AG08395 (cell line): ENCODE results near the gene OCA2.
A peak's percentile ranks its signal among the peaks of the same experiment; 100 is the strongest.
"Not testable (repeated sequence)": the region's sequence is repeated elsewhere in the genome, so short reads cannot be mapped to it uniquely, and the experiment has no call there.

Source experiments
- DNase-seq: peaks from one replicate; pipeline ENCODE4 v3.0.0; 2012; ENCODE audit warnings: mixed read lengths, low spot score

Gene OCA2

DNA sequence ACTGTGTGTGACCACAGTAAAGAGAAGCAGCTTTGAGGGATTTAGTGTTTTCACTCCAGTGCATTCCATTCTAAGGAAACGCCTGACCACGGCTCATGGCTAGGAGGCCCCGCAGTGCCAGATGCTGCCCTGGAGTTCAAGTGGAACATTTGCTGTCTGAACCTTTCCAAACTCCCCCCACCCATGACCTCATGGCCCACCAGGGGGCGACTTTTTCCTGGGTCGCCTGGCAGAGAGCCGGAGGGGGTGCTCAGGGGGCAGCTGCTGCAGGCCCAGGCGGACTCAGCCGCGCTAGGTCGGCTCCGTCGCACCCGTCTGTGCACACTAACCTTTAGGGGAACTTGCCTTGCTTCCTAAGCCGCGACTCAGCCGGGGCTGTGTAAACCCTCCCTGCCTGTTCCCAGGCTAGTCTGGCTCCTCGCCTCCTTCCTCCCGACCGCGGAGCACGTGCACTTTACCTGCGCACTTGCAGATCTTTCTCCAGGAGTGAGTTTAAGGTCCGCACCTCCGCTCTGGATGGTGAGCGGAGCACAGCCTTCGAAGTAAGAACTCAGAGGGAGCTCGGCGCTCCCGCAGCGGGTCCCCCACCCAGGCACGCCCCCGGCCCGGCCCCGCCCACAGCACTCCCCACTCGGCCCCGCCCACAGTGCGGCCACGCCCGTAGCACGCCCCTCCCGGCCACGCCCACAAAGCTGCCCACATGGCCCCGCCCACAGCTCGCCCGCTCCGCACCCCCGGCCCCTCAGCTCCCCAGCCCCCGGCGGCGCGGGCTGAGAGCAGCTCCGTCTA lies at the start of gene OCA2:
Gene OCA2, minus strand, starts transcription at position 550 of the 789 bp plus-strand sequence. CDS start 17,441 bp downstream, outside the sequence.
- DNase-seq: peak; percentile 53

GRCh38 chr15:28147801-28148200 lies 48.7 kb upstream of the OCA2 start:
- DNase-seq: no peak

DNA sequence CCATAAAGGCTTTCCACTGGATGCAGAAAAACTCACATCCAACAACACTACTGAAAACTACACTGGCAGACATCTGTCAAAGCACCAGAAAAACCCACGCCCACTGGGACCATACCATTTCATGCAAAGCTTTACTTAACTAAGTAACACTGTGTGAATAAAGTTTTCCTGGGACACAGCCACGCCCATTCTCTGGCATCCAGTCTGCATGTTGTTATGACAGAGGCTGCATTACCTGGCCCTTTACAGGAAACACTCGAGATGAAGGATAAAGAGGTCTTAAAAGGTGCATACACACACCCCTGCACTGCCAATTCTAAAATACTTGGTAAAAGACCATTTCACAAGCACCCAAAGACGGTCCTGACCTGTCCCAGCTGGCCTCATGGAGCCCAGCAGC lies 46.3 kb upstream of the OCA2 start:
- not testable (repeated sequence) for DNase-seq

- no peak for DNase-seq
Observed at GRCh38 chr15:28140062-28140461, 40.9 kb upstream of the OCA2 start.

DNA sequence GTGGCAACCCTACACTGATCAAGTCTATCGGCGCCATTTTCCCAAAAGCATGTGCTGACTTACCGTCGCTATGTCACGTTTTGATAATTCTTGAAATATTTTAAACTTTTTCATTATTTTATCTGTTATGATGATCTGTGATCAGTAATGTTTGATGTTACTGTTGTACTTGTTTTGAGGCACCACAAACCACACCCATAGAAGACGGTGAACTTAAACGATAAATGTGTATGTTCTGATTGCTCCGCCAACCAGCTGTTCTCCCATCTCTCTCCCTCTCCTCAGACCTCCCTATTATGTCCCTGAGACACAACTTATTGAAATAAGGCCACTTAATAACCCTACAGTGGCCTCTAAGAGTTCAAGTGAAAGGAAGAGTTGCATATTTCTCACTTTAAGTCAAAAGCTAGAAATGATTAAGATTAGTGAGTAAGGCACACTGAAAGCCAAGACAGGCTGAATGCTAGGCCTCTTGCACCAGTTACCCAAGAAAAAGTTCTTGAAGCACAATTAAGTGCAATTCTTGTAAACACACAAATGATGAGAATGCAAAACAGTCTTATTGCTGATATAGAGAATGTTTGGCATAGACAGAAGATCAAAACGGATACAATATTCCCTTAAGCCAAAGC lies 38.4 kb upstream of the OCA2 start:
- not testable (repeated sequence) for DNase-seq

DNA sequence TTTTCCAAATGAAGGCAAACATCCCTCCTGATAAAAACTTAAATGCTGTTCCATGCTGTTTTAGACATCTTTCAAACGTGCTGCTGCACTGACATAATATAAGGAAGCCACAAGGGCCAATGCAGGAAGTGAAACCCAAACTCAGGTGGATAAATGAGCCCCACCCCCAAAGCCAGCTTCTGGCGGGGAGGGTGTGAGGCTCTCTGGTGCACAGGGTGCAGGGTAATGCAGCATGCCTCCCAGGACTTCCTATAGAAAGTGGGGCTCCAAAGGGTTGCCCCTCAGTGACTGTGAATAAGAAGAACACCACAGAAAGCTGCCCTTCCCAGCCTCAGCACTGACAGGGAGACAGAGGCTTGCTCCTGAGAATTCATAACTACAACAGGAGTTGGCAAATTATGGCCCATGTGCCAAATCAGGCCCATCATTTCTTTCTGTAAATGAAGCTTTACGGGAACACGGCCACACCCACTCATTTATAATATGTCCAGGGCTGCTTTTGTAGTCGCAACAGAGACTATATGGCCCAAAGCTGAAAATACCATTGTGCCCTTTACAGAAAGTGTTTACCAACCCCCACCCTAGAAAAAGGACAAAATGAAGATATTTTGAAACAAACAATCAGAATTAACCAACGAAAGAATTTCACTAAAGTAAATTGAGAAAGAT lies 37.3 kb upstream of the OCA2 start:
- DNase-seq: not testable (repeated sequence)

GRCh38 chr15:28133281-28133680 lies 34.2 kb upstream of the OCA2 start:
- DNase-seq: no peak

GRCh38 chr15:28132524-28133275 lies 33.6 kb upstream of the OCA2 start:
- peak; percentile 47 for DNase-seq

DNA sequence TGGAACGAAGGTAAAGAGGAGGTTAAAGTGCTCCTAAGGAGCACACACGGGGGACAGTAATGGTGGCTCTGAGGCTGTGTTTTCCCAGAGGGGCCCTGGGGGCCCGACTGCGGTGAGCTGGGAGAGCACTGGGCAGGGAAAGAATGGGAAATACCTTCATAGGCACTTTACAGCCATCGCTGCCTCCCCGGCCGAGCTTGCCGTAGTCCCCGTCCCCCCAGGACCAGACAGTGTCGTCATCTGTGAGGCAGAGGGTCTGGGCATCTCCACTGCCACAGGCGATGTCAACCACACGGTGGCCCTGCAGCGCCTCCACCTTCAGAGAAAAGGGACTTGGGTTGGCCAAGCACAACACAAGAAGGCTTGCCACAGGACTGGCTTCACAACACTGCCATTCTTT lies 32.8 kb upstream of the OCA2 start:
- DNase-seq: no peak

GRCh38 chr15:28131400-28131799 lies 32.3 kb upstream of the OCA2 start:
- no peak for DNase-seq

- no peak for DNase-seq
Observed at GRCh38 chr15:28130651-28131050, 31.5 kb upstream of the OCA2 start.

DNA sequence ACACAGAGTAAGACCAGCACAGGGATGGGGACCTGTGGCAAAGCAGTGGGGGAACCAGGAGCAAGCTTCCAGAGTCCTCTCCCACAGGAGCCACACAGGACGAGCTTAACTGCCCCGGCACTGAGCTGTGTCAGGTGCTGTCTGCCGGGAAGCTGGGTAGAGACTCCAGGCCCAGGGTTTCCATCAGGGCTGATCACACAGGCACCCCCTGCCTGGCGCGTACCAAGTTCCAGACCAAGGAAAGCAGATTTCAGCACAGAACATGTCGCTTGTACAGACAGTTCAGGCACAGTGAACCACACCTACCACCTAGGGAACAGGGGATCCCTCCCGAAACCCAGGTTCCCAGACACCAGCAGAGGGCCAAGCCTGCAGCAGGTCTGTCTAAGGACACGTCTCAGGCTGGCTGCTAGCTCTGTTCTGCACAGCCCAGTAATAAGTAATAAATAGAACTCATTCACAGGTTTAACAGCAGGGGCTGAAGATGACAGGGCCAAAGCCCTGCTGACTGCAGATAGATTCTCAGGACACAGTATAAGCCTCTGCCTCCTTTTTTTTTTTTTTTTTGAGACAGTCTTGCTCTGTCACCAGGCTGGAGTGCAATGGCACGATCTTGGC lies 30.2 kb upstream of the OCA2 start:
- no peak for DNase-seq

- DNase-seq: no peak
Observed at GRCh38 chr15:28128031-28128430, 28.9 kb upstream of the OCA2 start.

DNA sequence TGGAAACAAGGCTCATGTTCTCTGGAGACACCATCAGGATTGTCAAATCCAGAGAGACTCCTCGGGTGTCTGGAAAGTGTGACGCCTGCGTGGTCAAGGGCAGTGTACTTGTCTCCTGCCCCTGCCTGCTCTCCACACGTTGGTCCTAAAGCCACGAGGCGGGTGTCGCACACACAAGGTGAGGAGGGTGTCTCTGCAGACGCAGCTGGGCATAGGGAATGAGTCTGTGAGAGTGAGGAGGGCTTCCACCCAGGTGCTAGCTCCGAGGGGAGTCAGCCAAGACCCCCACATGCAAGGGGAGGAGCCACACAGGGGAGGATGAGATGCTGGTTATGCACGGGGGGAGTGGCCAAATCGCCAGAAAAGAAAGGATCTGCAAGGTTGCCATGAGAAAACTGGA lies 27.9 kb upstream of the OCA2 start:
- no peak for DNase-seq

- peak; percentile 55 for DNase-seq
Observed at GRCh38 chr15:28125673-28126651, 26.8 kb upstream of the OCA2 start.

DNA sequence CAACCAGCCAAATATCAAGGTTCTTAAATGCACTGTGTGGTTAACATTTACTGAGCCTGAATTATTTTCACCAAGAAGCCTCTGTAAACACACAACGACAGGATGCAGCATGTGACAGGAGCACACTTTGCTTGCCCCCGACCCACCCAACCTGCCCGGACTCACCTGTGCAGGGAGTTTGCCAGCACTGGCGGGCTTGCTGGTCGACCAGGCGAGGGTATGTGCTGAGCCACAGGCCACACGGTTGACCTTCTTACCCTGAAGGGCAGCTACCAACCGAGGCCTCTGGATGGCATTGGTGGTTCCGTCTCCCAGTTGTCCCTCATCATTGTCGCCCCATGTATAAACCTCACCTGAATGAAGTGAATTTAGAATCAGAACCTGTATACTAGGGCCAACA lies 25.7 kb upstream of the OCA2 start:
- no peak for DNase-seq

GRCh38 chr15:28123408-28124023 lies 24.4 kb upstream of the OCA2 start:
- DNase-seq: peak; percentile 86

GRCh38 chr15:28122038-28122949 lies 23.2 kb upstream of the OCA2 start:
- DNase-seq: no peak

DNA sequence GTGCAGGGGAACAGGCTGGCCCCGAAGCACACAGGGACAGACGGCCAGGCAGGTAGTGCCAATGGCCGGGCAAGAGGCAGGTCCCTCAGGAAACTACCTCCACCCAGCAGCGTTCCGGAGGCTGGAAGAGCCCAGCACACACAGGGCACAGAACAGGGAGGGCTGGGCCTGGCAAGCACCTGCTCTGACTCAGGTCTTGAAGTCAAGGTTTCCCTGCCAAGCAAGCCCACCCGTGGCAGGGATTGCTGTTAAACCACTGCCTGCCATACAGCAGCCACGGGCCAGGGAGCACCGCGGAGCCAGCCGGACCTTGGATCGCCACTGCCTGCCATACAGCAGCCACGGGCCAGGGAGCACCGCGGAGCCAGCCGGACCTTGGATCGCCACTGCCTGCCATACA lies 22.5 kb upstream of the OCA2 start:
- DNase-seq: not testable (repeated sequence)
